IMR-90 (cell line): Measurements from ENCODE around the gene RALGAPA1.

Experiments used
- BHLHE40 ChIP-seq: fragments of 150-350 bp; IDR thresholded peaks from 2 replicates; pipeline ENCODE4 v1.6.1; 2016; ENCODE audit warnings: mild to moderate bottlenecking, low read depth, low read length
- CHD1 ChIP-seq: IDR thresholded peaks from 2 replicates; pipeline ENCODE4 v1.6.1; 2012; ENCODE audit warnings: low read depth, low read length, improper control_type of control experiment
- FOS ChIP-seq: fragments of 150-350 bp; IDR thresholded peaks from 2 replicates; pipeline ENCODE4 v1.6.1; 2016; ENCODE audit warnings: low read depth, low read length
- MAFK ChIP-seq: IDR thresholded peaks from 2 replicates; pipeline ENCODE4 v1.6.1; 2012; ENCODE audit warnings: low read depth, low read length, improper control_type of control experiment
- MXI1 ChIP-seq: IDR thresholded peaks from 2 replicates; pipeline ENCODE4 v1.6.1; 2012; ENCODE audit warnings: low read depth, mild to moderate bottlenecking, low read length, moderate library complexity, borderline replicate concordance
- NFE2L2 ChIP-seq: fragments of 150-350 bp; IDR thresholded peaks from 2 replicates; pipeline ENCODE4 v1.6.1; 2016; ENCODE audit warnings: low read depth, mild to moderate bottlenecking, low read length
- POLR2A ChIP-seq: IDR thresholded peaks from 2 replicates; pipeline ENCODE4 v1.6.1; 2012; ENCODE audit warnings: mild to moderate bottlenecking, low read depth, low read length
- RAD21 ChIP-seq: IDR thresholded peaks from 2 replicates; pipeline ENCODE4 v1.6.1; 2012; ENCODE audit warnings: low read length, improper control_type of control experiment
- RCOR1 ChIP-seq: IDR thresholded peaks from 2 replicates; pipeline ENCODE4 v1.6.1; 2012; ENCODE audit warnings: mild to moderate bottlenecking, low read length, improper control_type of control experiment; ENCODE audit not compliant: insufficient replicate concordance
- RFX5 ChIP-seq: IDR thresholded peaks from 2 replicates; pipeline ENCODE4 v1.8.0; 2012; ENCODE audit warnings: low read depth, mild to moderate bottlenecking, low read length, moderate library complexity
- SMC3 ChIP-seq: fragments of 150-350 bp; IDR thresholded peaks from 2 replicates; pipeline ENCODE4 v1.6.1; 2016; ENCODE audit warnings: low read depth, mild to moderate bottlenecking, antibody characterized with exemption, low read length, moderate library complexity
- TF ChIP-seq, protein P1 (sequence below): conservative IDR thresholded peaks from 2 replicates; pipeline ENCODE4 v1.5.1; 2012; ENCODE audit warnings: mild to moderate bottlenecking, low read depth, low read length, improper control_type of control experiment
- TF ChIP-seq, protein P2 (sequence below): fragments of 150-350 bp; IDR thresholded peaks from 2 replicates; pipeline ENCODE4 v1.6.1; 2016; ENCODE audit warnings: low read depth, mild to moderate bottlenecking, low read length, moderate library complexity, borderline replicate concordance
- TF ChIP-seq, protein P3 (sequence below): fragments of 150-350 bp; IDR thresholded peaks from 2 replicates; pipeline ENCODE4 v1.6.1; 2017; ENCODE audit warnings: mild to moderate bottlenecking, antibody characterized with exemption, low read length, low read depth

DNA sequence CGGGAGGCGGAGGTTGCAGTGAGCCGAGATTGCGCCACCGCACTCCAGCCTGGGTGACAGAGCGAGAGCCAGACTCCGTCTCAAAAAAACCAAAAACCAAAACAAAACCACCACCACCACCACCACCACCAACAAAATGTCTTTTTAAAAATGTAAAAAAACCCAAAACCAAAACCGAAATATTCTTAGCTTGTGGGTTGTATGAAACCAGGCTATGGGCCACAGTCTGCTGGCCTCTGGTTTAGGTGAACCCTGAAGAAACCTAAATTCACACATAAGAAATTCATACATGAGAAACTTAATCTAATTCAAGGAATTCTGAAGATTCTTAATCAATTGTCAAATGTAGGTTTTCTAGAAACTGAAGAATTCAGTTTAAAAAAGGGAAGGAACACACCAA is 237.5 kb downstream of the RALGAPA1 start:
- TF ChIP-seq POLR2A: no peak
- TF ChIP-seq, protein P1, sequence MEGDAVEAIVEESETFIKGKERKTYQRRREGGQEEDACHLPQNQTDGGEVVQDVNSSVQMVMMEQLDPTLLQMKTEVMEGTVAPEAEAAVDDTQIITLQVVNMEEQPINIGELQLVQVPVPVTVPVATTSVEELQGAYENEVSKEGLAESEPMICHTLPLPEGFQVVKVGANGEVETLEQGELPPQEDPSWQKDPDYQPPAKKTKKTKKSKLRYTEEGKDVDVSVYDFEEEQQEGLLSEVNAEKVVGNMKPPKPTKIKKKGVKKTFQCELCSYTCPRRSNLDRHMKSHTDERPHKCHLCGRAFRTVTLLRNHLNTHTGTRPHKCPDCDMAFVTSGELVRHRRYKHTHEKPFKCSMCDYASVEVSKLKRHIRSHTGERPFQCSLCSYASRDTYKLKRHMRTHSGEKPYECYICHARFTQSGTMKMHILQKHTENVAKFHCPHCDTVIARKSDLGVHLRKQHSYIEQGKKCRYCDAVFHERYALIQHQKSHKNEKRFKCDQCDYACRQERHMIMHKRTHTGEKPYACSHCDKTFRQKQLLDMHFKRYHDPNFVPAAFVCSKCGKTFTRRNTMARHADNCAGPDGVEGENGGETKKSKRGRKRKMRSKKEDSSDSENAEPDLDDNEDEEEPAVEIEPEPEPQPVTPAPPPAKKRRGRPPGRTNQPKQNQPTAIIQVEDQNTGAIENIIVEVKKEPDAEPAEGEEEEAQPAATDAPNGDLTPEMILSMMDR: no peak
- no peak for TF ChIP-seq RAD21
- TF ChIP-seq MXI1: no peak
- TF ChIP-seq FOS: no peak
- TF ChIP-seq BHLHE40: no peak
- TF ChIP-seq NFE2L2: no peak
- TF ChIP-seq, protein P2, sequence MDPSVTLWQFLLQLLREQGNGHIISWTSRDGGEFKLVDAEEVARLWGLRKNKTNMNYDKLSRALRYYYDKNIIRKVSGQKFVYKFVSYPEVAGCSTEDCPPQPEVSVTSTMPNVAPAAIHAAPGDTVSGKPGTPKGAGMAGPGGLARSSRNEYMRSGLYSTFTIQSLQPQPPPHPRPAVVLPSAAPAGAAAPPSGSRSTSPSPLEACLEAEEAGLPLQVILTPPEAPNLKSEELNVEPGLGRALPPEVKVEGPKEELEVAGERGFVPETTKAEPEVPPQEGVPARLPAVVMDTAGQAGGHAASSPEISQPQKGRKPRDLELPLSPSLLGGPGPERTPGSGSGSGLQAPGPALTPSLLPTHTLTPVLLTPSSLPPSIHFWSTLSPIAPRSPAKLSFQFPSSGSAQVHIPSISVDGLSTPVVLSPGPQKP: no peak
- no peak for TF ChIP-seq SMC3
- no peak for TF ChIP-seq CHD1
- TF ChIP-seq RFX5: no peak
- no peak for TF ChIP-seq RCOR1
- TF ChIP-seq, protein P3, sequence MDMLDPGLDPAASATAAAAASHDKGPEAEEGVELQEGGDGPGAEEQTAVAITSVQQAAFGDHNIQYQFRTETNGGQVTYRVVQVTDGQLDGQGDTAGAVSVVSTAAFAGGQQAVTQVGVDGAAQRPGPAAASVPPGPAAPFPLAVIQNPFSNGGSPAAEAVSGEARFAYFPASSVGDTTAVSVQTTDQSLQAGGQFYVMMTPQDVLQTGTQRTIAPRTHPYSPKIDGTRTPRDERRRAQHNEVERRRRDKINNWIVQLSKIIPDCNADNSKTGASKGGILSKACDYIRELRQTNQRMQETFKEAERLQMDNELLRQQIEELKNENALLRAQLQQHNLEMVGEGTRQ: no peak
- no peak for TF ChIP-seq MAFK
